ENCODE measurements around the gene HDDC3. TPM values are rescaled to one million over a fixed set of nuclear protein-coding genes. Genes with fewer than 3 reads are reported as not detected.

HDDC3 gene
- total RNA-seq, 4 donors from 2014 or later = 13.4 to 22.2 (median 17.2) TPM

DNA sequence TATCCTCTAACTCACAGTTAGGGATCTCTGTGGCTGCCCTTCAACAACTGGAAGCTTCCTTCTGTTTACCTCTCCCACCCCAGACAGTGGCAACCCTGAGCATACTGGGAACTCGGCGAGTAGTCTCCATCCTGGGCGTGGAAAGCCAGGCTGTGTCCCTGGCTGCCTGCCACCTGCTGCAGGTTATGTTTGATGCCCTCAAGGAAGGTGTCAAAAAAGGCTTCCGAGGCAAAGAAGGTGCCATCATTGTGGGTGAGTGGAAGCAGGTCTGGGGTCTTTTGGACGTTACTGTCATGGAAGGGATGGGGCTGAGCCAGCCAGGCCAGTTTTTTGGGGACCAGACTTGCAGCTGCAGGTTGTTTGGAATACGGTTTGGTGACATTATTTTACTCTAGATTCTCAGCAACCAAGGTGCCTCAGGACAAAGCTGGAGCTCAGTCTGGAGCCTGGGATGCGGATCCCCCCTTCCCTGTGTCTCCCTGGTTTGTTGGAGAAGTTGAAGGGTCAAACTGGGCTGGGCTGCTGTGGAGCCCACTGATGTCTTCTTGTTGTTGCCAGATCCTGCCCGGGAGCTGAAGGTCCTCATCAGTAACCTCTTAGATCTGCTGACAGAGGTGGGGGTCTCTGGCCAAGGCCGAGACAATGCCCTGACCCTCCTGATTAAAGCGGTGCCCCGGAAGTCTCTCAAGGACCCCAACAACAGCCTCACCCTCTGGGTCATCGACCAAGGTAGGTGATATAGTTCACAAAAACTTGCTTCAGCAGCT is 10.2 kb upstream of the HDDC3 start:
- no peak for DNase-seq
- no peaks in the 10 kb centered on the region for H3K4me1 ChIP-seq
- in situ Hi-C loops (cut with MboI; ENCODE audit: low sequenced_read_pairs in 4 of 4) = no loop called here
- no peaks in the 10 kb centered on the region for H3K27me3 ChIP-seq
- H3K27ac ChIP-seq = no peak overlapping the region
- TF ChIP-seq, protein P1, sequence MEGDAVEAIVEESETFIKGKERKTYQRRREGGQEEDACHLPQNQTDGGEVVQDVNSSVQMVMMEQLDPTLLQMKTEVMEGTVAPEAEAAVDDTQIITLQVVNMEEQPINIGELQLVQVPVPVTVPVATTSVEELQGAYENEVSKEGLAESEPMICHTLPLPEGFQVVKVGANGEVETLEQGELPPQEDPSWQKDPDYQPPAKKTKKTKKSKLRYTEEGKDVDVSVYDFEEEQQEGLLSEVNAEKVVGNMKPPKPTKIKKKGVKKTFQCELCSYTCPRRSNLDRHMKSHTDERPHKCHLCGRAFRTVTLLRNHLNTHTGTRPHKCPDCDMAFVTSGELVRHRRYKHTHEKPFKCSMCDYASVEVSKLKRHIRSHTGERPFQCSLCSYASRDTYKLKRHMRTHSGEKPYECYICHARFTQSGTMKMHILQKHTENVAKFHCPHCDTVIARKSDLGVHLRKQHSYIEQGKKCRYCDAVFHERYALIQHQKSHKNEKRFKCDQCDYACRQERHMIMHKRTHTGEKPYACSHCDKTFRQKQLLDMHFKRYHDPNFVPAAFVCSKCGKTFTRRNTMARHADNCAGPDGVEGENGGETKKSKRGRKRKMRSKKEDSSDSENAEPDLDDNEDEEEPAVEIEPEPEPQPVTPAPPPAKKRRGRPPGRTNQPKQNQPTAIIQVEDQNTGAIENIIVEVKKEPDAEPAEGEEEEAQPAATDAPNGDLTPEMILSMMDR (IDR thresholded peaks at IDR 0.05 in 4 of 5, conservative IDR thresholded peaks at IDR 0.05 in 1 of 5) = no peak
- TF ChIP-seq POLR2A (IDR thresholded peaks at IDR 0.05) = no peak
- no peaks in the 10 kb centered on the region for H3K9me3 ChIP-seq
- peaks cover 0 to 93% of the 10 kb centered on the region in 2 donors for H3K36me3 ChIP-seq
- intact Hi-C loops (cut with DNase I; ENCODE audit: low total_unique reads) = no loop called here
- no peak overlapping the region for H3K4me3 ChIP-seq
- no peak for ATAC-seq

GRCh38 chr15:90941038-90941437 is 8.7 kb upstream of the HDDC3 start:
- no peaks in the 10 kb centered on the region for H3K27me3 ChIP-seq
- no peaks in the 10 kb centered on the region for H3K9me3 ChIP-seq
- H3K36me3 ChIP-seq = peaks cover 0 to 87% of the 10 kb centered on the region in 2 donors
- TF ChIP-seq POLR2A (IDR thresholded peaks at IDR 0.05) = no peak
- TF ChIP-seq, protein P1 (IDR thresholded peaks at IDR 0.05 in 4 of 5, conservative IDR thresholded peaks at IDR 0.05 in 1 of 5) = no peak
- H3K27ac ChIP-seq = no peak overlapping the region
- in situ Hi-C loops (cut with MboI; ENCODE audit: low sequenced_read_pairs in 4 of 4) = no loop called here
- H3K4me3 ChIP-seq = no peak overlapping the region
- ATAC-seq (no peak), DNase-seq (no peak)
- intact Hi-C loops (cut with DNase I; ENCODE audit: low total_unique reads) = no loop called here
- peaks cover 4 to 5% of the 10 kb centered on the region in 2 donors for H3K4me1 ChIP-seq

GRCh38 chr15:90939756-90940155 is 7.4 kb upstream of the HDDC3 start:
- peaks cover 9 to 14% of the 10 kb centered on the region in 2 donors for H3K4me1 ChIP-seq
- H3K27me3 ChIP-seq = no peaks in the 10 kb centered on the region
- ATAC-seq (no peak), DNase-seq (no peak)
- no peak overlapping the region for H3K4me3 ChIP-seq
- peaks cover 0 to 81% of the 10 kb centered on the region in 2 donors for H3K36me3 ChIP-seq
- no peaks in the 10 kb centered on the region for H3K9me3 ChIP-seq
- TF ChIP-seq, protein P1 (IDR thresholded peaks at IDR 0.05 in 4 of 5, conservative IDR thresholded peaks at IDR 0.05 in 1 of 5) = no peak
- TF ChIP-seq POLR2A (IDR thresholded peaks at IDR 0.05) = no peak
- intact Hi-C loops (cut with DNase I; ENCODE audit: low total_unique reads) (no loop called here), in situ Hi-C loops (cut with MboI; ENCODE audit: low sequenced_read_pairs in 4 of 4) (no loop called here)
- H3K27ac ChIP-seq = no peak overlapping the region

- no peaks in the 10 kb centered on the region for H3K9me3 ChIP-seq
- no peaks in the 10 kb centered on the region for H3K27me3 ChIP-seq
- no peak for DNase-seq
- H3K27ac ChIP-seq = no peak overlapping the region
- H3K36me3 ChIP-seq = peaks cover 0 to 66% of the 10 kb centered on the region in 2 donors
- peaks cover 17 to 23% of the 10 kb centered on the region in 2 donors for H3K4me1 ChIP-seq
- in situ Hi-C loops (cut with MboI; ENCODE audit: low sequenced_read_pairs in 4 of 4) (no loop called here), intact Hi-C loops (cut with DNase I; ENCODE audit: low total_unique reads) (no loop called here)
- no peak for TF ChIP-seq POLR2A (IDR thresholded peaks at IDR 0.05)
- TF ChIP-seq, protein P1 (IDR thresholded peaks at IDR 0.05 in 4 of 5, conservative IDR thresholded peaks at IDR 0.05 in 1 of 5) = no peak
- ATAC-seq = no peak
- no peak overlapping the region for H3K4me3 ChIP-seq
These were observed 5.9 kb upstream of the HDDC3 start for GRCh38 chr15:90938261-90938660.

Measured in gastrocnemius medialis (tissue), 4 donors.